Iris pigment epithelial cell (primary cell): Measurements from ENCODE around the gene ABHD4.
A peak's percentile ranks its signal among the peaks of the same experiment; 100 is the strongest.
"Not testable (repeated sequence)": the region's sequence is repeated elsewhere in the genome, so short reads cannot be mapped to it uniquely, and the experiment has no call there.

Experiments used
- DNase-seq: peaks from one replicate; pipeline ENCODE4 v3.0.0-alpha.2; 2011; ENCODE audit warnings: low read depth

ABHD4 gene, protein sequence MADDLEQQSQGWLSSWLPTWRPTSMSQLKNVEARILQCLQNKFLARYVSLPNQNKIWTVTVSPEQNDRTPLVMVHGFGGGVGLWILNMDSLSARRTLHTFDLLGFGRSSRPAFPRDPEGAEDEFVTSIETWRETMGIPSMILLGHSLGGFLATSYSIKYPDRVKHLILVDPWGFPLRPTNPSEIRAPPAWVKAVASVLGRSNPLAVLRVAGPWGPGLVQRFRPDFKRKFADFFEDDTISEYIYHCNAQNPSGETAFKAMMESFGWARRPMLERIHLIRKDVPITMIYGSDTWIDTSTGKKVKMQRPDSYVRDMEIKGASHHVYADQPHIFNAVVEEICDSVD

DNA sequence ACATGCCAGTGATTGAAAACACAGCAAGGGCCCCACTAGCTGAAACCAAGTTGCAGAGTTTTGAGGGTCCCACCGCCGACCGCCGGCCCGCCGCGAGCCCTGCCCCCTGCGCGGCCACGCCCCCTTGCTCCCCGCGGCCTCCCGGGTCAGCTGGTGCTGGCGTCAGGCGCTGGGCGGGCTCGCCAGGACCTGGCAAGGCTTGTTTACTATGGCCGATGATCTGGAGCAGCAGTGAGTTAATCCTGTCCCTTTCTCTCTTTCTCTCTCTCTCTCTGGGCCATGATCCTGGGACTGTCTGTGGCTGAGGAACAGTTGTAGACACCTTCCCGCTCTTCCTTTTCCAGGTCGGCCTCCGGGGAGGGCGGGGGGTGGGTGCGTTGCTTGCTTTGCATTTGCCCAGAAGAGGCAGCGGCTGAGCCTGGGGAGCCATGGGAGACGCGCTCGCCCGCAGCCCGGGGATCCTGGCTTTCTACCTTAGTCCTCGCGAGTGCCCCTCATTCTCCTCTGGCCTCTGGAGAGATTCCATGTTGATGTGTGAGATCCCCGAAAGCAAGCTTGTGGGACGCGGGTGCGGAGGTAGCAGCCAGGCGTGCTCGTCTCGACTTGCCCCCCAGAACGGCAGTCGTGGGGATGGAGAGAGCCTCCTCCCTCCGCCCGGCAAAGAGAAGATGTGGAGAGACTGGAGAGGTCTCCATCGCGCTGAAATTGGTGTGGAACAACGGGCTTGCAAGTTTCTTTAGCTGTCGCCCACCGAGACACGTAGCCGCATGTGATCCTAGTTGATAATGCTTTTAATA is at the start of gene ABHD4:
ABHD4 (plus strand) TSS at position 202 of the 797 bp plus-strand sequence; CDS start at position 209, 7 bp downstream.
- DNase-seq: peak; percentile 71

DNA sequence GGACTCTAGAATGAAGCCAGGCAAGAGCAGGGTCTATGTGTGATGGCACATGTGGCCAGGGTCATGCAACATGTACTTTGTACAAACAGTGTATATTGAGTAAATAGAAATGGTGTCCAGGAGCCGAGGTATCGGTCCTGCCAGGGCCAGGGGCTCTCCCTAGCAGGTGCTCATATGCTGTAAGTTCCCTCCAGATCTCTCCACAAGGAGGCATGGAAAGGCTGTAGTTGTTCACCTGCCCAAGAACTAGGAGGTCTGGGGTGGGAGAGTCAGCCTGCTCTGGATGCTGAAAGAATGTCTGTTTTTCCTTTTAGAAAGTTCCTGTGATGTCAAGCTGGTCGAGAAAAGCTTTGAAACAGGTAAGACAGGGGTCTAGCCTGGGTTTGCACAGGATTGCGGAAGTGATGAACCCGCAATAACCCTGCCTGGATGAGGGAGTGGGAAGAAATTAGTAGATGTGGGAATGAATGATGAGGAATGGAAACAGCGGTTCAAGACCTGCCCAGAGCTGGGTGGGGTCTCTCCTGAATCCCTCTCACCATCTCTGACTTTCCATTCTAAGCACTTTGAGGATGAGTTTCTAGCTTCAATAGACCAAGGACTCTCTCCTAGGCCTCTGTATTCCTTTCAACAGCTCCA is 48.7 kb upstream of the ABHD4 start:
- DNase-seq: no peak

DNA sequence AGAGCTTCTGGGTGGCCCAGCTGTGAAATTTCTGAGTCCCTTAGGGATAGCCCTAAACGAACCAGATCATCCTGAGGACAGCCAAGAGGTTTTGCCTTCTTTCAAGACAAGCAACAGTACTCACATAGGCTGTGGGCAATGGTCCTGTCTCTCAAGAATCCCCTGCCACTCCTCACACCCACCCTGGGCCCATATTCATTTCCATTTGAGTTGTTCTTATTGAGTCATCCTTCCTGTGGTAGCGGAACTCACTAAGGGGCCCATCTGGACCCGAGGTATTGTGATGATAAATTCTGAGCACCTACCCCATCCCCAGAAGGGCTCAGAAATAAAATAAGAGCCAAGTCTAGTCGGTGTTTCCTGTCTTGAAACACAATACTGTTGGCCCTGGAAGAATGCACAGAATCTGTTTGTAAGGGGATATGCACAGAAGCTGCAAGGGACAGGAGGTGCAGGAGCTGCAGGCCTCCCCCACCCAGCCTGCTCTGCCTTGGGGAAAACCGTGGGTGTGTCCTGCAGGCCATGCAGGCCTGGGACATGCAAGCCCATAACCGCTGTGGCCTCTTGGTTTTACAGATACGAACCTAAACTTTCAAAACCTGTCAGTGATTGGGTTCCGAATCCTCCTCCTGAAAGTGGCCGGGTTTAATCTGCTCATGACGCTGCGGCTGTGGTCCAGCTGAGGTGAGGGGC is 48.0 kb upstream of the ABHD4 start:
- DNase-seq: peak; percentile 82

DNA sequence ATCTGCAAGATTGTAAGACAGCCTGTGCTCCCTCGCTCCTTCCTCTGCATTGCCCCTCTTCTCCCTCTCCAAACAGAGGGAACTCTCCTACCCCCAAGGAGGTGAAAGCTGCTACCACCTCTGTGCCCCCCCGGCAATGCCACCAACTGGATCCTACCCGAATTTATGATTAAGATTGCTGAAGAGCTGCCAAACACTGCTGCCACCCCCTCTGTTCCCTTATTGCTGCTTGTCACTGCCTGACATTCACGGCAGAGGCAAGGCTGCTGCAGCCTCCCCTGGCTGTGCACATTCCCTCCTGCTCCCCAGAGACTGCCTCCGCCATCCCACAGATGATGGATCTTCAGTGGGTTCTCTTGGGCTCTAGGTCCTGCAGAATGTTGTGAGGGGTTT is 46.5 kb upstream of the ABHD4 start:
- DNase-seq: no peak

DNA sequence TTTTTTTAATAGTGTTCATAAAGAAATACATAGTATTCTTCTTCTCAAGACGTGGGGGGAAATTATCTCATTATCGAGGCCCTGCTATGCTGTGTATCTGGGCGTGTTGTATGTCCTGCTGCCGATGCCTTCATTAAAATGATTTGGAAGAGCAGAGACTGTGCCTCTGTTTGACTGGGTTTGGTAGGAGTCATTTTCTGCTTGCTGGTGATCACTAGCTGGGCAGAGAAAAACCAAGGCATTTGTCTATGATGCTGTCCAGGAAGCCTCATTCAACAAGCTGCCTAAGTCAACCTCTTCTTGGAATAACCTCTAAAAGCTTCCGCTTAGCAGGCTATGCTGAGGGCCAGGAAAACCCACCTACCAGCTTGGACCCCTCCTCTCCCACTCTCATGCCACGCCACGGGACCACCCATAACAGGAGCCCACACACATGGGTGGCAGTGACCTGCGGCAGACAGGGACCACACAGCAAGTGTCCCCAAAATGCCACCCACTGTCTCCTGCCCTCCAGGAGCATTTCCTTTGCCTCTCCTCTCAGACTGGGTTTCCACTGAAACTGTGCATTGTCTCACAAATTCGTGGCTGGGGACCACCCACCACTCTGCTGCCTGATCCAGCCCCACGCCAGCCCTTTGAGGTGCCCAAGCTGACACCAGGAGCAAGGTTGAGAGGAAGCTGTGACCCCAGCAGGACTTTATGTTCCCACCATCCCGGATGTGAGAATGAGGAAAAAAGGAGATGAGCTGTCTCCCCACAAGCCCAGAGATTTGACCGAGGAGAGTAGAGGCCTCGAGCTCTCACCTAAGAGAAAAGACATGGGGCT is 45.9 kb upstream of the ABHD4 start:
- no peak for DNase-seq

DNA sequence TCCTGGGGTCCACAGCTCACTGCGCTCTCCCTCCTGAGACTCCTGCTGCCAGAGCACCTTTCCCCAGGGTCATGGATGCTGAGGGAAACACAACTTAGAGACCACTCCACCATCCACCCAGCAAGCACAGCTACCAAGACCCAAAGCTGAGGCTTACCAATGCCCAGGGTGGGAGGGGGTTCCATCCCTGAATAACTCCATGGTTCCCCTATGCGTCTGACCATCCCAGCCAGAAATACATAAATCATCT is 45.3 kb upstream of the ABHD4 start:
- DNase-seq: no peak

DNA sequence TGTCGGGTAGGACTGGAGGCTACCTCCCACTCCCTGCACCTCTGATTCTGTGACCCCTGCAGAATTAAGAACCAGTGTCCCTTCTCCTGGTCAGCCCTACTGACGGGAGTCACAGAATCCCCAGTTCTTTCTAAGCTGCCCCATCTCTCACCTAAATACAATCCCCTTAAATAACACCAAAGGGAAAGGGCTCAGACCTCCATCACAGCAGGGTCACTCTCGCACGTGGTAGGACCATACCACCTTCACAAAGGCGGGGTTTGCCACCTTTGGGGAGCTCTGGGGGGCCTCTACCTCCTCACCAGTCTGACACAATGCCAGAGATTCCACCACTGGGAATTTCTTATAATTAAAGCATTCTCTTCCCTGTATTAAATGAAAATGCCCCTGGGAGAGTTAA is 44.7 kb upstream of the ABHD4 start:
- DNase-seq: no peak

DNA sequence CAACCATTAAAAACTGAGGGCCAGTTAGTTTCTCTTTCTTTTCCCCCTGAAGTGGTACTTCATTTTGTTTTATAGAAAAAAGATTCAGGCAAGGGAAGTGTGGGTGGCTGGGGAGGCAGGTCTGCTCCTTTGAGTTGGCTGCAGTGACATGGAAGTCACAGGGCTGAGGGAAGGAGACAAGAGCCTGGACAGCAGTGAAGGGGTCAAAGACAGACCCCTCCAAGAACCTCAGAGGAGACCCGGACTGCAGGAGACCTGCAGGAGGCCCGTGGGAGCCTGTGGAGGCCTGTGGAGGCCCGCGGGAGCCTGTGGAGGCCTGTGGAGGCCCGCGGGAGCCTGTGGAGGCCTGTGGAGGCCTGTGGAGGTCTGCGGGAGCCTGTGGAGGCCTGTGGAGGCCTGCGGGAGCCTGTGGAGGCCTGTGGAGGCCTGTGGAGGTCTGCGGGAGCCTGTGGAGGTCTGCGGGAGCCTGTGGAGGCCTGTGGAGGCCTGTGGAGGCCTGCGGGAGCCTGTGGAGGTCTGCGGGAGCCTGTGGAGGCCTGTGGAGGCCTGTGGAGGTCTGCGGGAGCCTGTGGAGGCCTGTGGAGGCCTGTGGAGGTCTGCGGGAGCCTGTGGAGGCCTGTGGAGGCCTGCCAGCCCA is 44.1 kb upstream of the ABHD4 start:
- DNase-seq: not testable (repeated sequence)

DNA sequence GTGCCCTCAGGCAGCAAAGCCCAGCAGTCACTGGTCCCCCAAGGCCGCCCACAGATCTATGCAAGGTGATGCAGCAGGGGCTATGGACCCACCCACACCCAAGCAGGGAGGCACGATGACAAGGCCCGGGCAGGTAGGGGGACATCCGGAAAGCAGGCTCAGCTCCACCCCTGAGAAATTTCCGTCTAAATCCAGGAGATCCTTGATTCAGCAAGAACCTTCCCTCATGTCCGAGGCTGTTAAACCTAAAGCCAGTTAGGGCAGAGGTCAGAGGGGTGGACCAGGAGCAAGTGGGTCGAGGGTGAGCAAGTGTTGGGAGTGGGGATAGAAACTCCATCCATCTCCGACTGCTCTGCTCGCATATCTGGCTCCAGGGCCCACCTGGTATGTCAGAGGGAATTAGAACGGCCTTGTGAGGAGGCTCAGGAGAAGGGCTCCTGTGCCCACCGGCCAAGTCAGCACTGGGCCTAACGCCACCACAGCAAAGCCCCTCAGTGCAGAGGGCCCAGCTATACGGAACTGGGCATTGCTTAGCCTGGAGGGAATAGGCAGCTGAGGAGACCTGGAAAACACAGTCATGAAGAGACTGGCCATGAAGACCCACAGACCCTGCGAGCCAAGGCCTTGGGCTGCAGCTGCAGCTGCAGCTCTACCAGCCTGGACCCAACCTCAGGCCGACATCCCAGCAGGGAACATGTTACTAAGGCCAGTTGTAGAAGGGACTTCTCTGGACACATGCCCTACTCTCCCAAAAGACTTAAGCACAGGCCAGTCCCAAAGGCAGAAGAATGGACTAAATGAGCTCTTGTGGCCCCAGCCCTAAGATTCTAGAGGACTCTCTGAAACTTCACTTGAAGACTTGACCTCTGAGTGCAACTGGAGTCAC is 43.4 kb upstream of the ABHD4 start:
- no peak for DNase-seq

DNA sequence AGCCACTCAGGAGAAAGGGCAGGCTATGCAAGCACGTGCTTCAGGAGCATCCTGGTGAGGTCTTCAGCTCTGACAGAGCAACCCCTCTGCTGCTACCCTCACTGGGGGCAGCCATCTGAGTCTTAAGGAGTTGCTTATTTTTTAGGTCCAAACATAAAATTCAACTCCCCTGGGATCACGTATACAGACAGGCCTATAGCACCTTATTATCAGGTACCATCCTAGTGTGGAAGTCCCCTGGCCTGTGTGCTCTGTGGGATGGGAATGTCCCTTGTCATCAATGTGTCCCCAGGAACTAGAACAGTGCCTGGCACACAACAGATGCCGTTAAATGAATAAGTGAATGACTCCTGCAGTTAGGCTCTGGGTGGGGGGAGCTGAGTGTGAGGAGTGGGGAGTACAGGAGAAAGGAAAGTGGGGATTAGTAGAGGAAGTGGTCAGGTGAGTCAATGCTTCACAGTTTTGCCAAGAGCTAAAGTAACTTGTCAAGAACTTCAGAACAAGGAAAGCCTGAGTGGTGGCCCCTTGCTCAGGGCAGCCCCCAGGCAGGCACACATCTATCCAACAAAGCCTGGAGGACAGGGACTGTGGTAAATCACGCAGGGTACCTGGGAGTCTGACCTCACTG is 42.6 kb upstream of the ABHD4 start:
- DNase-seq: peak; percentile 58

DNA sequence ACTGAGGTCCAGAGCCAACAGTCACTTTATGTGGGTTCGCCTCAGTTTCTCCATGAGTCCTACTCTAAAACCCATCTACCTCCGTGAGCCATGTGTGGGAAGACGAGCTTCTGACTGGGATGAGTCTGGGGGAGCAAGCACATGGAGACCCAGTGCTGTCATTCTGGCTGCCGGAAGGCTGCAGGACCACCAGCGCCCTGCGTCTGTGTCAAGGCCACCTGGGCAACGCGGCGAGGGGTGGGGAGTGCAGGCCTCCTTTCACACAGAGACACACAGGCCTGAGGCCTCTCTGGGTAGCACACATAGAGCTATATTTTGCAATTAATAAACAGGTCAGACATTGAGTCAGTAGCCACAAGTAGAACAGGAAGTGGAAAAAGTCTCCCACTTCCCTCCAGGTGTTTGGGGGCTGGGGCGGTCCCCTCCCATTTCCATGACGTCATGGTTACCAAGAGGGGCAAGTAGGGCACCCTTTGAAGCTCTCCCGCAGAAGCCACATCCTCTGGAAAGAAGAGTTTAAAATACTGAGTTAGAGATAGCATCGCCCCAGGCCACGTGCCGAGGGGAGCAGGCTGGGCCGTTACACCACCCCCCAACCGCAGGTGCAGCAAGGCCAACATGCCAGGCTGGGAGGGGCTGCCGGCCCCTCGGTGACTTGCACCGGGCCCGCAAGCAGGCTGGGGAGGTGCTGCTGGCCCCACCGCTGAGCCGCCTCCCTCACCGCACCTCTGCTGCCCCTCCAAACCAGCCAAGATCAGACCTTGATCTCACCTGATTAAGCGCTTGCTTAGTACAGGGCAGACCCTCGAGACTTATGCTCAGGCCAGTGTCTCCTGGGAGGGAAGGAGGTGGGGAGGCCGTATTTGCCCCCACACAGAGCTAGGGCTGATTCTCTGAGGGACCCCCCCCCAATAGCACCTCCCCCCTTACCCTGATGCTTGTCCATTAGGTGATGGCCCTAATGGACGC is 41.8 kb upstream of the ABHD4 start:
- DNase-seq: peak; percentile 97

DNA sequence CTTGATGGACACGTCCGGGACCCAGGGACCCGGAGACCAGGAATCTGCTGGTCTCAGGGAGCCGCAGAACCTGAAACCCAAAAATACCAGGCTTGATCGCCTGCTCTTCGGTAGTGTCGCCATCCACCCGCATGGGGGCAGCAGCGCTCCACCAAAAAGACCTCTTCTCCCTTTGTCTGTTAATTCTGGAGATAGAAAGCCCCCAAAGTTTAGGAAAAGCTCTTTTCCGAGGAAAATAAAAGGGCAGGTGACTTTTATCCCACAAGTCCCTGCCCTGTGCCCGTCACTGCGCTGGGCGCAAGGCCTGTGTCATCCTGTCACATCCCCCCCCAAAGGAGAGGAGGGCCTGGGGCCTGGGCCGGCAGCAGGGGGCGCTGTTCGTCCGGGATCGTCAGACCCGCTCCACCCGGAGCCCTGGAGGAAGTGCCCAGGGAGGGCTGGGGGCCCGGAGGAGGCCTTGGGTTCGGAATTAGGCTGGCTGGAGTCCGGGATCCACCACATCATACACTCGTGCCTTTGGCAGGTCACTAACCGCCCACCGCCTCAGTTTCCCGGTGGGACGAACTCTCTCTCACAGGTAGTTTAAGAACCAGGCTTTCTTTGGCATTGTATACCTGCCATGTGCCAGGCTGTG is 41.0 kb upstream of the ABHD4 start:
- DNase-seq: peak; percentile 58

DNA sequence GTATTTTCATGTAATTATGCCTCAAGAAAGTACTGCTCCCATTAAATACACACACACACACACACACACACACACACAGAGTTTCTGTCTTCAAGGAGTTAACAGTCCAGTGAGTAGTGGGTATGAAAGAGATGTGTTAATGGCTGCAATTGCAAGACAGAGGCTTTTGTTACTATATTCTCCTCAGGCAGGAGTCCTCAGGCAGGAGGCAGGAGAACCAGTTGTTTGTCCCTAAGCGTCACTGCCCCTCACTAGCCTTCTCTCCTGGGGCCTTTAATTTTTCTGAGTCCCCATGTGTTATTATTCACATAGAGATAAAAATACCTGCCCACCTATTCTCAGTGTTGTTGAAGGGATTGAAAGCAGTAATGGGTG is 40.3 kb upstream of the ABHD4 start:
- DNase-seq: no peak

DNA sequence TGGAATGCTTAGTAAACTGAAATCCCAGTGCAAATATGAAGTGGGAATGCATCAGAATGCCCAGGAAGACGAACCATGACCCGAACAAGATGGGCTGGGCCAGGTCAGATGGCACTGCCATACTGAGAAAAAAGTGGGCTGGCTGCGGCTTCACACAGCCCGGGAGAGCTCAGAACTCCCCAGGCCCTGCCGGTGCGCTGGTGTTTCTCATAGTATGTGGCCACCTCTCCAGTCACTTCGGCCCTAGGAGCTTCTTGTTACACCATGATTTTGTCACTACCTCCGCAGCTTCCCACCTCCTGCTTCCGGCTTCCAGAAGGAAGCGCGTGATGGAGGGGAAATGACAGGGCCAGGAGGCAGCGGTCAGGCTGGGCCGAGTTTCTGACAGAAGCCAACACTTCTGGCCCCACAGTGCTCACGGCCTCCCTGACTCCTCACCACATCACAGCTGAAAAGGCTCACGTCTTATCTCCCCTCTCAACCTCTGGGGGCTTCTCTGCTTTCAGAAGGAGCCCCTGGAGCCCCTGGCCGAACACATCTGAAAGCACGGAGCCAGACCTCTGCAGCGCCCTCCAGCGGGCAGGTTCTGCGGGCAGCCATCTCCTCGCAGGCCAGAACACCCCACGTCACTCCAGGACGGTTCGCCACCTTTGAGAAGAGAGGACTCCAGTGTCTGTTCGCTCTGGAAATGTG is 39.7 kb upstream of the ABHD4 start:
- DNase-seq: no peak

DNA sequence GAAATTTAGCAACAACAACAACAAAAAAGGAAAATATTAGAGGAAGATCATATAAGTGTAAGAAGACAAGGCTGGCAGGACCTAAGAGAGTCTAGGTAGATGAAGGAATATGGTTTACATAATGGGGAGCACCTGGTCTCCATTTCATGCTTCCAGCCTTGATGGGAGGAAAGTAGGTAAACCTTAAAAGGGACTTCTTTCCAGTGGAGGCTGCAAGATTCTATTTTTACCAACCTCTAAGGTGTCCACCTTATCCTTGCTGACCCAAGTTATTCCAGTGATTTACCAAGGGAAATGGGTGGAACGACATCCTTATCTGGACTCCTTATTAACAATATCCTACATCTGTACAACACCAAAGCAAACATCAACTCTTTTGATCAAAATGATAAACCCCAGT is 39.1 kb upstream of the ABHD4 start:
- DNase-seq: no peak

DNA sequence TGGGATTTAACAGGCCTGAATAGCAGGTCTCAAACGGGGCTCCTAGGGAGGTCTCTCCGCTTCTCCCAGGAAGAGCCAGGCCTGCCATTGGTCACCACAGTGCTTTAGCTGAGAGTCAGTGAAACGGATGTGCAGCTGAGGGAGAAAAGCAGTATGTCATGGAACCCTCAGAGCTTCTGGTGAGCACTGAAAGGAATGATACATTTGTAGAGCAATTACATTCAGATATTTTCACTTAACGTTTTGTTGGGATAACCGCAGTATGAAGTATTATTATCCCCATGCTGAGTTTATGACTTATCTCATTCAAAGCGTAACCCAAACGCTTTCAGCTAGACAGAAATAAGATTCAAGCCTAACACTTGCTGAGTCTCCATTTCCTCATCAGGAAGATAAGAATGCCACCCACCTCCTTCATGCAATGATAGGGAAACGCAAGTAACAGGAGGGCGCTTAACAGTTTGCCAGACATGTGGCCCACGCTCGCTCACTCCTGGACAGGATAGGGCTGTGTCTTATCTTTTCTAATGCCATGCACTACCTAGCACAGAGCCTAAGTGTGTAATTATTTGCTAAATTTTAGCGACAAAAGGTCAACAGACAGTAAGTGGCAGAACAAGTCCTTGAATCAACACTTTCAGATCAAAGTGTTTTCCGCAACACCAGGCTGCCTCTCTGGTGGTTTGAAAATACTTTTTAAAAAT is 37.3 kb upstream of the ABHD4 start:
- DNase-seq: no peak

DNA sequence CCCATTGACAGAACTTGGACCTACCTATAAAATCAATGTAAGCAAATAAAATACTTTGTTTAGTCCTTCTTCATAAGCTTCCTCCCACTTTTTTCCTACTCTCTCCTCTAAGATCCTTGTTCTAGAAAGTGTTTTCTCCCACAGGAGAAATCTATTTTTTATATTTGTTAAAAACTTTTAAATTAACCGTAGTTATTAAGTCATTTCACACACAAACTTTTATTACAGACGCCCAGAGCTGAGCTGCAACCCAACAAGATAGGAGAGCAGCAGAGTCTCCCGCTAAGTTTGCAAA is 36.8 kb upstream of the ABHD4 start:
- DNase-seq: no peak
